Brain microvascular endothelial cell (primary cell): ENCODE data around the gene PLPP6.

Source experiments
- DNase-seq: peaks from one replicate; pipeline ENCODE4 v3.0.0-alpha.2; 2020
- H3K27ac ChIP-seq: fragments of 250-450 bp; sonication (Bioruptor Pico); 2 replicates; pipeline ENCODE4 v1.5.1; 2020; ENCODE audit warnings: mild to moderate bottlenecking, moderate library complexity
- H3K27me3 ChIP-seq: fragments of 250-450 bp; sonication (Bioruptor Pico); replicated peaks from 2 replicates; pipeline ENCODE4 v1.5.1; 2020; ENCODE audit warnings: mild to moderate bottlenecking
- H3K36me3 ChIP-seq: fragments of 250-450 bp; sonication (Bioruptor Pico); replicated peaks from 2 replicates; pipeline ENCODE4 v1.5.1; 2020; ENCODE audit warnings: mild to moderate bottlenecking
- H3K4me3 ChIP-seq: 2 replicates; pipeline ENCODE4 v1.5.1; 2011; ENCODE audit warnings: low read depth, mild to moderate bottlenecking, control low read depth, low read length, moderate library complexity
- in situ Hi-C: cut with HindIII; loops from 2 replicates; pipeline ENCODE4 v1.10.0; 2017; ENCODE audit warnings: low sequenced_read_pairs, low pct_ligation_motif_present
- TF ChIP-seq, protein P1 (sequence below): IDR thresholded peaks from 2 replicates; pipeline ENCODE4 v1.5.1; 2011; ENCODE audit warnings: low read depth, mild to moderate bottlenecking, moderate library complexity, low read length, control low read depth, inconsistent platforms; ENCODE audit errors: missing control alignments

The PLPP6 gene

GRCh38 chr9:4663956-4664355 lies 1.9 kb downstream of the PLPP6 start:
- Histone ChIP-seq H3K36me3 (no peaks in the 10 kb centered on the region), H3K4me3 (no peak overlapping the region), H3K27me3 (no peaks in the 10 kb centered on the region), H3K27ac (no peak overlapping the region)
- in situ Hi-C loops, result no loop called here
- no peak for DNase-seq
- TF ChIP-seq, protein P1, sequence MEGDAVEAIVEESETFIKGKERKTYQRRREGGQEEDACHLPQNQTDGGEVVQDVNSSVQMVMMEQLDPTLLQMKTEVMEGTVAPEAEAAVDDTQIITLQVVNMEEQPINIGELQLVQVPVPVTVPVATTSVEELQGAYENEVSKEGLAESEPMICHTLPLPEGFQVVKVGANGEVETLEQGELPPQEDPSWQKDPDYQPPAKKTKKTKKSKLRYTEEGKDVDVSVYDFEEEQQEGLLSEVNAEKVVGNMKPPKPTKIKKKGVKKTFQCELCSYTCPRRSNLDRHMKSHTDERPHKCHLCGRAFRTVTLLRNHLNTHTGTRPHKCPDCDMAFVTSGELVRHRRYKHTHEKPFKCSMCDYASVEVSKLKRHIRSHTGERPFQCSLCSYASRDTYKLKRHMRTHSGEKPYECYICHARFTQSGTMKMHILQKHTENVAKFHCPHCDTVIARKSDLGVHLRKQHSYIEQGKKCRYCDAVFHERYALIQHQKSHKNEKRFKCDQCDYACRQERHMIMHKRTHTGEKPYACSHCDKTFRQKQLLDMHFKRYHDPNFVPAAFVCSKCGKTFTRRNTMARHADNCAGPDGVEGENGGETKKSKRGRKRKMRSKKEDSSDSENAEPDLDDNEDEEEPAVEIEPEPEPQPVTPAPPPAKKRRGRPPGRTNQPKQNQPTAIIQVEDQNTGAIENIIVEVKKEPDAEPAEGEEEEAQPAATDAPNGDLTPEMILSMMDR, result no peak

DNA sequence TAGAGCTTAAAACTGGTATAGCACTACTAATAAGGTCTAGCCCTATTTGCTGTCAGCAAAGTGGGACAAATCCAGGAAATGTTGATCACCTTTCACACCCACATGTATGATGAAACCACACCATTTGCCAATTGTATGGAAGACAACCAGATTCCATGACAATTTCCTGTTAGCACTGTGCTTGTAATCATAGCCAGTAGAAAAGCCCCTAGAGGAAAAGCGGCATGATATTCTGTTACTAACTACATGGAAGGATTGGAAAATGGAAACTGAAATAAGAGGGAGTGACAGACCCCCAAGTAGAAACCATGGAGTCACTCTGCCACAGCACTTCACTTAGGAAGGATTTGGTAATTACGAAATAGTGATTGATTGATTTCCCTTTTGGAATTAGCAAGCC lies 3.3 kb downstream of the PLPP6 start:
- TF ChIP-seq, protein P1, result no peak
- Histone ChIP-seq H3K36me3 (no peaks in the 10 kb centered on the region), H3K27ac (no peak overlapping the region), H3K27me3 (no peaks in the 10 kb centered on the region), H3K4me3 (no peak overlapping the region)
- in situ Hi-C loops, result no loop called here
- no peak for DNase-seq

DNA sequence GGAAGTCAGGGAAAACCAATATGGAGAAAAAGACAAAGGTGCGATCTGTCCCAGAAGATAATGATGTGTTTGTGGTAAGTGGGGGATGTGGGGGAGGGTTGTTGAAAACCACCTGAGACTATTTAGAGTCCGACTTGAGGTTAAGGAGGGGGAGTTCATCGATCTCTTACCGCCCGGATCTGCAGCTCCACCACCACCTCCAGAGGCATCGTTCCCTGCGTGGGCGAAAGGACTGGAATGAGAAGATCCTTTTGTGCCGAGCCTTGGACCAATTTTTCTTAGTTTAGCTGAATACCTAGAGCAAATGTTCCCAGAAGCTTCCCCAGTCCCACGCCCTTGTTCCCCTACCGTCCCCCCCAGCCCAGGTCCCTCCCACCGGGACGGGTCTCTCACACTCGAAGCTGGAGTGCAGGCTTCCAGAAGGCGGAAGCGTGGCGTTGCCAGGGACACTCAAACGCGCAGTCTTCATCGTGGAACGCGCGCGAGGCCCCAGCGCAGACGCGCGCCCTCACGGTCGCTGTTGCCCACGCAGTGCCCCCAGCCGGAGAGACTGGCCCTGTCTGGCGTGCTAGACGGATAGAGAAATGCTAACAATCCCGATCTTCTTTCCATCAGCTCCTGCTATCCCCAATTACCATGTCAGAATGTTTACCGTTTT lies 4.1 kb downstream of the PLPP6 start, which contains the start of gene SPATA6L:
Gene SPATA6L, minus strand, starts transcription at position 439 of the 658 bp plus-strand sequence. Its CDS starts 230 bp downstream, at position 209.
- Histone ChIP-seq H3K27ac (no peak within 1 kb of the TSS), H3K4me3 (peak within 1 kb of the TSS; percentile 47), H3K27me3 (no peaks in the 10 kb centered on the region), H3K36me3 (no peaks in the 10 kb centered on the region)
- TF ChIP-seq, protein P1, result peak; percentile 23
- in situ Hi-C loops, result no loop called here
- no peak for DNase-seq

DNA sequence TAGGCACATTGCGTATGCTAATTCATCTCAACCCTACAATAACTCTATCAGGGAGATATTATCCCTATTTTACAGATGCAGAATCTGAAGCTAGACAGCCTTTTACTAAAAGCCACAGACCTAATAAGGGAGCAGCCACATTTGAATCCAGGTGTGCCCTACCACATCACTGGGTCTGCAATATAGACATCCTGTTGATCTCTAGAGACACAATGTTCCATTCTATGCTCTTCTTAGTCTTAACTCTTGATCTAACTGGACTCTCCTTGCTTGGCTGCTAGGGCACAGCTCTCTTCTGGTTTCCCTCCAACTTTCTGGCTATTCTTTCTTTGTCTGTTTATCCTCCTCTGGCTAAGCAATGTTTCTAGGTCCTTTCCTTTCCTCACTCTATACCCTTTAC lies 5.6 kb downstream of the PLPP6 start:
- in situ Hi-C loops, result no loop called here

DNA sequence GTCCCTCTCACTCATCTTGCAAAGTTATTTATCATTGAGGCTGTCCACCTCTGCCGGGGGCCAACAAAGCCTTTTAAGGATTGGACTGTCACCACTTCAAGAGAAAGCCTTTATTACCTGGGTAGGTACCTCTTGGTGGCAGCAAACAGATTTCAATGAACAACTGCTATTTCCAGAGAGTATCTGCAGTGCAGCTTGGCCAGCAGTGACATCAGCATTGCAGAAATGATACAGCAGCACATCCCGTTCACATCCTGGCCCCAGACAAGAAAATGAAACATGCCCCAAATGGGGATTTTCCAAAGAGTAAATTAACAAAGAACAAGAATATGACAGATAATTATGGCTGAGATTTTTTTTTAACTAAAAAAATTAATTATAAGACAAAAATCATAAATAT lies 6.5 kb downstream of the PLPP6 start:
- no peak for DNase-seq
- in situ Hi-C loops, result no loop called here
- H3K4me3 ChIP-seq, result no peak overlapping the region
- TF ChIP-seq, protein P1, result no peak
- no peaks in the 10 kb centered on the region for H3K36me3 ChIP-seq
- H3K27ac ChIP-seq, result no peak overlapping the region
- no peaks in the 10 kb centered on the region for H3K27me3 ChIP-seq

More for the DNA sequence above, 5.6 kb downstream of the PLPP6 start:
- no peak for DNase-seq
- no peak overlapping the region for H3K27ac ChIP-seq
- no peaks in the 10 kb centered on the region for H3K36me3 ChIP-seq
- H3K4me3 ChIP-seq, result no peak overlapping the region
- no peaks in the 10 kb centered on the region for H3K27me3 ChIP-seq
- TF ChIP-seq, protein P1, result no peak

DNA sequence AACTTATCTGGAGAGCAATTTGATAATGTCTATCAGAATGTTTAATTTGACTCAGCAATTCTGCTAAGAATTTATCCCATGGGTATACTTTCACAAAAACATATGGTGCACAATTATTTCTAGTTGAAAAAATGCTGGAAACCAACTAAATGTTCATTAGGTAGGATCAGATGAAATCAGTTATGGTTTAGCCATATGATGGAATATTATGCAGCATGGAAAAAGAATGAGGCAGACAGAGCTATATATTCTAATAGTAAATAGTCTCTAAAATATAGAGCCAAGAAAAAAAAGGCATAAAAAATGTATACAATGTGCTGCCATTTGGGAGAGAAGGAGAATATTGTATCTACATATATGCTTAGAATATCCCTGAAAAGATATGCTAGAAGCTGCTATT lies 7.8 kb downstream of the PLPP6 start:
- TF ChIP-seq, protein P1, result no peak
- no peaks in the 10 kb centered on the region for H3K27me3 ChIP-seq
- in situ Hi-C loops, result no loop called here

More for the DNA sequence above, 7.8 kb downstream of the PLPP6 start:
- DNase-seq, result no peak
- Histone ChIP-seq H3K27ac (no peak overlapping the region), H3K36me3 (no peaks in the 10 kb centered on the region), H3K4me3 (no peak overlapping the region)
